OCI-LY3 (cell line): Measurements from ENCODE around the gene TM9SF3.

ENCODE experiments used
- CTCF ChIP-seq: fragments of 200-600, 300-600 bp; sonication (generic); IDR thresholded peaks from 2 replicates; pipeline ENCODE4 v1.5.1; 2014; ENCODE audit warnings: antibody characterized with exemption, low read length, low read depth
- EZH2phosphoT487 ChIP-seq: fragments of 200-600 bp; shearing (Covaris generic); IDR thresholded peaks from 2 replicates; pipeline ENCODE4 v1.6.1; 2018; ENCODE audit warnings: antibody characterized with exemption, mixed run types, low read depth

- TF ChIP-seq CTCF (no peak), EZH2phosphoT487 (no peak)
Measured at GRCh38 chr10:96473866-96474265, 112.9 kb downstream of the TM9SF3 start.
